ENCODE data around the gene PLCD1. TPM values are rescaled to one million over a fixed set of nuclear protein-coding genes. Genes with fewer than 3 reads are reported as not detected.

Gene PLCD1
- total RNA-seq, 1 donor from 2014 or later, result 14.4 TPM

GRCh38 chr3:37987751-37988179 lies 41.7 kb downstream of the PLCD1 start:
- intact Hi-C loops (cut with micrococcal nuclease), result no loop called here

GRCh38 chr3:37987315-37987697 lies 42.1 kb downstream of the PLCD1 start:
- intact Hi-C loops (cut with micrococcal nuclease), result no loop called here

- intact Hi-C loops (cut with micrococcal nuclease), result no loop called here
Observed at GRCh38 chr3:37986479-37987314, 42.7 kb downstream of the PLCD1 start.

- intact Hi-C loops (cut with micrococcal nuclease), result no loop called here
Observed at GRCh38 chr3:37985637-37986320, 43.7 kb downstream of the PLCD1 start.

- intact Hi-C loops (cut with micrococcal nuclease), result no loop called here
Observed at GRCh38 chr3:37984596-37984995, 44.8 kb downstream of the PLCD1 start.

GRCh38 chr3:37984051-37984450 lies 45.4 kb downstream of the PLCD1 start:
- intact Hi-C loops (cut with micrococcal nuclease), result no loop called here

GRCh38 chr3:37982331-37982730 lies 47.1 kb downstream of the PLCD1 start:
- intact Hi-C loops (cut with micrococcal nuclease), result no loop called here

GRCh38 chr3:37981348-37981664 lies 48.1 kb downstream of the PLCD1 start:
- intact Hi-C loops (cut with micrococcal nuclease), result no loop called here

- intact Hi-C loops (cut with micrococcal nuclease), result no loop called here
Observed at GRCh38 chr3:37980462-37981347, 48.7 kb downstream of the PLCD1 start.

GRCh38 chr3:37979541-37980461 lies 49.6 kb downstream of the PLCD1 start:
- intact Hi-C loops (cut with micrococcal nuclease), result no loop called here

- intact Hi-C loops (cut with micrococcal nuclease), result loop anchor here (1.0 to 5.0 kb wide), 3 partner anchors 29 to 683 kb away; partner anchors contain the start of gene DLEC1
Observed at GRCh38 chr3:37974121-37975083, 55.0 kb downstream of the PLCD1 start.

GRCh38 chr3:37973246-37974054 lies 56.0 kb downstream of the PLCD1 start:
- intact Hi-C loops (cut with micrococcal nuclease), result loop anchor here (1.0 to 5.0 kb wide), 3 partner anchors 30 to 684 kb away; partner anchors contain the start of gene DLEC1

- intact Hi-C loops (cut with micrococcal nuclease), result loop anchor here (5.0 kb wide), 1 partner anchor 685 kb away; no protein-coding TSS in a partner anchor
Observed at GRCh38 chr3:37972056-37972455, 57.4 kb downstream of the PLCD1 start.

- intact Hi-C loops (cut with micrococcal nuclease), result loop anchor here (5.0 kb wide), 1 partner anchor 686 kb away; no protein-coding TSS in a partner anchor
Observed at GRCh38 chr3:37971467-37971866, 58.0 kb downstream of the PLCD1 start.

GRCh38 chr3:37970802-37971201 lies 58.6 kb downstream of the PLCD1 start:
- intact Hi-C loops (cut with micrococcal nuclease), result loop anchor here (5.0 kb wide), 1 partner anchor 686 kb away; no protein-coding TSS in a partner anchor

GRCh38 chr3:37969596-37970100 lies 59.8 kb downstream of the PLCD1 start:
- intact Hi-C loops (cut with micrococcal nuclease), result loop anchor here (5.0 kb wide), 1 partner anchor 688 kb away; no protein-coding TSS in a partner anchor

GRCh38 chr3:37968813-37969595 lies 60.4 kb downstream of the PLCD1 start:
- intact Hi-C loops (cut with micrococcal nuclease), result no loop called here

Data from T-helper 2 cell treated with Interferon-gamma antibody and Interleukin-4, amounts not matched to agents 100 ng/mL and 5 ng/mL, for 36 hours (primary cell).